Heart right ventricle (tissue), 16 donors: ENCODE measurements around the gene RIMBP2. TPM values are rescaled to one million over a fixed set of nuclear protein-coding genes. Genes with fewer than 3 reads are reported as not detected.

Experiments used
- ATAC-seq, 8 donors: fragments of 200-7000 bp; cut with Tn5 transposase; one replicate each; pipeline ENCODE4 v1.9.1; 2020; ENCODE audit warnings: mild to moderate bottlenecking in 8 of 8, moderate library complexity in 8 of 8, moderate number of reproducible peaks in 1 of 8
- DNase-seq, 2 donors: peaks; one replicate each; pipeline ENCODE4 v3.0.0-alpha.2; 2020
- H3K27ac ChIP-seq, 10 donors: fragments of 200-600 bp; sonication (generic) in 2 of 10; one replicate each; pipeline versions ENCODE4 v1.5.0 to v1.8.0; 2020 to 2022; ENCODE audit warnings: mild to moderate bottlenecking in 3 of 10
- H3K27me3 ChIP-seq, 7 donors: fragments of 200-600 bp; one replicate each; pipeline ENCODE4 v1.8.0; 2021 to 2022; ENCODE audit warnings: mild to moderate bottlenecking in 2 of 7
- H3K36me3 ChIP-seq, 9 donors: fragments of 200-600 bp; sonication (generic) in 1 of 9; one replicate each; pipeline versions ENCODE4 v1.5.0 to v1.8.0; 2020 to 2022; ENCODE audit warnings: mild to moderate bottlenecking in 2 of 9
- H3K4me1 ChIP-seq, 9 donors: fragments of 200-600 bp; sonication (generic) in 1 of 9; one replicate each; pipeline versions ENCODE4 v1.5.0 to v1.8.0; 2020 to 2022; ENCODE audit warnings: mild to moderate bottlenecking in 4 of 9
- H3K4me3 ChIP-seq, 10 donors: fragments of 200-600 bp; sonication (generic) in 2 of 10; one replicate each; pipeline versions ENCODE4 v1.5.0 to v1.8.0; 2020 to 2022; ENCODE audit warnings: mild to moderate bottlenecking in 7 of 10, moderate library complexity in 2 of 10
- H3K9me3 ChIP-seq, 11 donors: fragments of 200-600 bp in 10 of 11; sonication (generic) in 2 of 11; one replicate each; pipeline versions ENCODE4 v1.5.0 to v1.8.0; 2013 to 2022; ENCODE audit warnings: mild to moderate bottlenecking in 2 of 11, control low read depth in 1 of 11, moderate library complexity in 1 of 11
- WGBS, 2 donors: extraction: QIAGEN DNeasy Blood & Tissue Kit; methylation state at CpG; one replicate each; pipeline ENCODE4 v1.1.7; 2013; ENCODE audit warnings: inconsistent platforms in 1 of 2; 5-methylcytosine and 5-hydroxymethylcytosine counted together
- intact Hi-C, 10 donors: fragments of 100-400 bp; cut with DNase I; formaldehyde crosslinking; loops; one replicate each; pipeline versions ENCODE4 v1.11.1 to v1.14.2; 2022
- polyA plus RNA-seq, 2 donors: library from polyadenylated mRNA; stranded (reverse); fragments of 200-250 nt; gene quantifications; one replicate each; pipeline ENCODE4 v1.2.3, GENCODE V29; 2013
- total RNA-seq, 10 donors: library from RNA; stranded (reverse); fragmentation: NEBNext Ultra II Directional in 3 of 10; extraction: Animal tissue kit (Norgen Biotek cat#: 25700) in 3 of 10; gene quantifications; one replicate each; pipeline versions ENCODE4 v1.2.1 to v1.2.4, GENCODE V29; 2021 to 2023
- TF ChIP-seq, protein P1 (sequence below), 9 donors: fragments of 200-600 bp; sonication (generic) in 2 of 9; IDR thresholded peaks; one replicate each; pipeline versions ENCODE4 v1.5.0 to v1.8.0; 2021 to 2022; ENCODE audit warnings: antibody characterized with exemption in 9 of 9, mild to moderate bottlenecking in 5 of 9, moderate library complexity in 1 of 9
- donor health status: Arrhythmogenic right ventricular cardiomyopathy.
- donor health status: ischemic (EF 13 %, LVEDD 7.1; RV severe dilation, severe dysfunction).
- donor health status: healthy with polysubstance abuse.
- donor health status: DM: no; HTN: yes; CAD: no.
- donor health status: DM: no; HTN: no; CAD: no.
- donor health status: ischemic (EF 25% LVEDD 6.9; RV normal size, moderate dysfunction).
- donor health status: ischemic (EF 25% LVEDD 5.7; RV mildly dilated, moderate dysfunction).
- donor health status: healthy.
- donor health status: DM: yes; HTN: yes; CAD: no.
- donor health status: Ischemic cardiomyopathy.
- donor health status: ischemic (EF 35%, LVEDD 5.7; RV mildly dilated, moderate dysfunction).
- donor health status: nonischemic (EF 11% LVEDD 7.7; RV severe dilation, severe dysfunction).
- donor health status: DM: yes; HTN: yes; CAD: no.
- donor health status: PGD.
- donor health status: ischemic (EF 29% LVEDD 5.4; RV normal size, mild dysfunction).
- donor health status: nonischemic (EF 23%, LVEDD 6.1; RV moderate dilation, normal function).

RIMBP2 gene
- total and polyA plus RNA-seq, 12 donors = 0.01 to 0.17 (median 0.05) TPM; not detected in 9

DNA sequence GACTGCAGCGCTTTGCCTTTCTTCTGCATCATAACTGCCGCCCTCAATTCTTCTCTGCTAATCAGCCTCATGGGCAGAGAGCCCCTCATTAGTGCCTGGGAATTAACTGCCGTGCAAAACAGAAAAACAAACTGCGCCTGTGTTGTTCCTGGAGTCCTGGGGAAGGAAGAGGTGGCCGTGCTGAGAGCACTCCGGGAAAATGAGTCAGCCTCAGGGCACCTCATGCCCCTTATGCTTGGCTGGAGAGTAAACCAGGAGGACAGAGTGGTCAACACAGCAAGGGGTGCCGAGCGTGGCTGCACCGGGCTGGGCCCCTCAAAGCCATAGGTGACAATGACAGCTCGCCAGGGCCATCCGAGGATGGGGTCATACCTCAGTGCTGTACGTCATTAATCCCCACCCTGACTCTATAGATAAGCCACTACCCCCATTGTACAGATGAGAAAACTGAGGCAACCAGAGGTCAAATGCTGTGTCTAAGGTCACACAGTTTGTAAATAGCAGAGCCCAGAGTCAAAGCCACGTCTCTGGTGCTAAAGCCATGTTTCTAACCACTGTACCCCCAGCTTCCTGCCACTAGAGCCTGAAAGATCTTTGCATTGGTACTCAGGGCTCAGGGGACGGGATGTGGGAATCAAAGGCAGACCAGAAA lies 74.4 kb downstream of the RIMBP2 start:
- WGBS, 2 donors = 78 to 84% methylated on average over 14 of the region's 14 CpGs
- Histone ChIP-seq H3K27me3 (peaks cover 0 to 2% (median 0%) of the 10 kb centered on the region in 7 donors), H3K4me3 (no peak overlapping the region), H3K36me3 (no peaks in the 10 kb centered on the region), H3K4me1 (no peaks in the 10 kb centered on the region), H3K9me3 (peaks cover 0 to 8% (median 0%) of the 10 kb centered on the region in 11 donors), H3K27ac (no peak overlapping the region)
- DNase-seq (no peak), ATAC-seq (no peak)
- intact Hi-C loops = no loop called here
- TF ChIP-seq, protein P1, sequence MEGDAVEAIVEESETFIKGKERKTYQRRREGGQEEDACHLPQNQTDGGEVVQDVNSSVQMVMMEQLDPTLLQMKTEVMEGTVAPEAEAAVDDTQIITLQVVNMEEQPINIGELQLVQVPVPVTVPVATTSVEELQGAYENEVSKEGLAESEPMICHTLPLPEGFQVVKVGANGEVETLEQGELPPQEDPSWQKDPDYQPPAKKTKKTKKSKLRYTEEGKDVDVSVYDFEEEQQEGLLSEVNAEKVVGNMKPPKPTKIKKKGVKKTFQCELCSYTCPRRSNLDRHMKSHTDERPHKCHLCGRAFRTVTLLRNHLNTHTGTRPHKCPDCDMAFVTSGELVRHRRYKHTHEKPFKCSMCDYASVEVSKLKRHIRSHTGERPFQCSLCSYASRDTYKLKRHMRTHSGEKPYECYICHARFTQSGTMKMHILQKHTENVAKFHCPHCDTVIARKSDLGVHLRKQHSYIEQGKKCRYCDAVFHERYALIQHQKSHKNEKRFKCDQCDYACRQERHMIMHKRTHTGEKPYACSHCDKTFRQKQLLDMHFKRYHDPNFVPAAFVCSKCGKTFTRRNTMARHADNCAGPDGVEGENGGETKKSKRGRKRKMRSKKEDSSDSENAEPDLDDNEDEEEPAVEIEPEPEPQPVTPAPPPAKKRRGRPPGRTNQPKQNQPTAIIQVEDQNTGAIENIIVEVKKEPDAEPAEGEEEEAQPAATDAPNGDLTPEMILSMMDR (IDR thresholded peaks at IDR 0.05) = no peak

GRCh38 chr12:130640901-130641300 lies 75.2 kb downstream of the RIMBP2 start:
- Histone ChIP-seq H3K27ac (no peak overlapping the region), H3K36me3 (no peaks in the 10 kb centered on the region), H3K27me3 (peaks cover 0 to 7% (median 0%) of the 10 kb centered on the region in 7 donors), H3K4me3 (no peak overlapping the region), H3K4me1 (no peaks in the 10 kb centered on the region), H3K9me3 (peaks cover 0 to 8% (median 0%) of the 10 kb centered on the region in 11 donors)
- ATAC-seq (no peak), DNase-seq (no peak)
- 83 to 84% methylated on average over 11 of the region's 11 CpGs for WGBS, 2 donors
- intact Hi-C loops = no loop called here
- TF ChIP-seq, protein P1 (IDR thresholded peaks at IDR 0.05) = no peak

- no peak overlapping the region for H3K4me3 ChIP-seq
- TF ChIP-seq, protein P1 (IDR thresholded peaks at IDR 0.05) = no peak
- intact Hi-C loops = no loop called here
- no peaks in the 10 kb centered on the region for H3K4me1 ChIP-seq
- H3K27me3 ChIP-seq = peaks cover 0 to 10% (median under 1%) of the 10 kb centered on the region in 7 donors
- no peak overlapping the region for H3K27ac ChIP-seq
- no peak for DNase-seq
- peaks cover 0 to 7% (median 0%) of the 10 kb centered on the region in 11 donors for H3K9me3 ChIP-seq
- H3K36me3 ChIP-seq = no peaks in the 10 kb centered on the region
- ATAC-seq = no peak
- WGBS, 2 donors = 78 to 88% methylated on average over 11 of the region's 11 CpGs
Observed at GRCh38 chr12:130640496-130640895, 75.6 kb downstream of the RIMBP2 start.

GRCh38 chr12:130639476-130640424 lies 76.3 kb downstream of the RIMBP2 start:
- Histone ChIP-seq H3K36me3 (no peaks in the 10 kb centered on the region), H3K4me3 (no peak overlapping the region), H3K27ac (no peak overlapping the region), H3K9me3 (no peaks in the 10 kb centered on the region), H3K27me3 (peaks cover 0 to 18% (median 6%) of the 10 kb centered on the region in 7 donors), H3K4me1 (no peaks in the 10 kb centered on the region)
- TF ChIP-seq, protein P1 (IDR thresholded peaks at IDR 0.05) = no peak
- DNase-seq (no peak), ATAC-seq (no peak)
- WGBS, 2 donors = 71 to 76% methylated on average over 18 of the region's 18 CpGs
- intact Hi-C loops = no loop called here
